ENCODE measurements around the gene MRPL17.
A peak's percentile ranks its signal among the peaks of the same experiment; 100 is the strongest.

The MRPL17 gene

GRCh38 chr11:6681949-6682348, 1.2 kb downstream of the MRPL17 start:
- no peak for DNase-seq

- no peak for DNase-seq
These were observed 1.6 kb downstream of the MRPL17 start for GRCh38 chr11:6681505-6681904.

- no peak for DNase-seq
These were observed 6.1 kb downstream of the MRPL17 start for GRCh38 chr11:6677018-6677417.

- no peak for DNase-seq
These were observed 8.3 kb downstream of the MRPL17 start for GRCh38 chr11:6674862-6675261.

GRCh38 chr11:6674219-6674597, 8.9 kb downstream of the MRPL17 start:
- DNase-seq: no peak

- no peak for DNase-seq
These were observed 9.5 kb downstream of the MRPL17 start for GRCh38 chr11:6673523-6674218.

GRCh38 chr11:6671991-6672390, 11.1 kb downstream of the MRPL17 start:
- DNase-seq: no peak

- peak in 3 of 6 experiments; percentile 7 to 9 (median 8) for DNase-seq
These were observed 12.8 kb downstream of the MRPL17 start for GRCh38 chr11:6670202-6670830.

GRCh38 chr11:6667733-6668374, 15.3 kb downstream of the MRPL17 start:
- DNase-seq: peak in 4 of 6 experiments; percentile 11 to 50 (median 34)

- DNase-seq: peak in 1 of 6 experiments; percentile 8
These were observed 16.6 kb downstream of the MRPL17 start for GRCh38 chr11:6666302-6667183.

- DNase-seq: no peak
These were observed 18.6 kb downstream of the MRPL17 start for GRCh38 chr11:6664551-6664950.

- DNase-seq: no peak
These were observed 19.2 kb downstream of the MRPL17 start for GRCh38 chr11:6663794-6664469.

- no peak for DNase-seq
These were observed 22.4 kb downstream of the MRPL17 start for GRCh38 chr11:6660712-6661111.

GRCh38 chr11:6658647-6659046, 24.5 kb downstream of the MRPL17 start:
- DNase-seq: no peak

GRCh38 chr11:6657346-6657745, 25.8 kb downstream of the MRPL17 start:
- no peak for DNase-seq

- no peak for DNase-seq
These were observed 26.2 kb downstream of the MRPL17 start for GRCh38 chr11:6656936-6657335.

GRCh38 chr11:6656584-6656915, 26.6 kb downstream of the MRPL17 start:
- DNase-seq: no peak

- DNase-seq: peak in 5 of 6 experiments; percentile 20 to 39 (median 27)
These were observed 27.2 kb downstream of the MRPL17 start, which contains the start of gene DCHS1 for GRCh38 chr11:6655790-6656583. Gene DCHS1, minus strand, starts transcription at chr11:6655809. Its CDS starts 14,196 bp downstream, at chr11:6641613.

- DNase-seq: peak in 5 of 6 experiments; percentile 12 to 39 (median 26)
These were observed 27.9 kb downstream of the MRPL17 start for GRCh38 chr11:6655020-6655789.

GRCh38 chr11:6654281-6655019, 28.7 kb downstream of the MRPL17 start:
- peak in 1 of 6 experiments; percentile 32 for DNase-seq

Measured in stimulated activated naive CD4-positive, alpha-beta T cell (primary cell).